ENCODE measurements around the gene MEIS3.

GRCh38 chr19:47407417-47407774 is 11.9 kb downstream of the MEIS3 start:
- TF ChIP-seq ZNF274 (IDR thresholded peaks at IDR 0.05; ENCODE audit: low read depth, low read length), result no peak
- no peak for TF ChIP-seq SUZ12 (IDR thresholded peaks at IDR 0.05; ENCODE audit: extremely low read depth, insufficient read depth, insufficient read length)
